Neural cell (in vitro differentiated cells): ENCODE measurements around the gene SHISA9.

Experiments used
- EP300 ChIP-seq: fragments of 450-650 bp; conservative IDR thresholded peaks from 2 replicates; pipeline ENCODE4 v1.6.1; 2014; ENCODE audit warnings: antibody characterized with exemption, mild to moderate bottlenecking, moderate library complexity; ENCODE audit not compliant: poor library complexity, severe bottlenecking
- TF ChIP-seq, protein P1 (sequence below): fragments of 450-650 bp; IDR thresholded peaks from 2 replicates; pipeline ENCODE4 v1.5.1; 2014; ENCODE audit warnings: antibody characterized with exemption, mild to moderate bottlenecking, moderate library complexity; ENCODE audit not compliant: poor library complexity, severe bottlenecking

DNA sequence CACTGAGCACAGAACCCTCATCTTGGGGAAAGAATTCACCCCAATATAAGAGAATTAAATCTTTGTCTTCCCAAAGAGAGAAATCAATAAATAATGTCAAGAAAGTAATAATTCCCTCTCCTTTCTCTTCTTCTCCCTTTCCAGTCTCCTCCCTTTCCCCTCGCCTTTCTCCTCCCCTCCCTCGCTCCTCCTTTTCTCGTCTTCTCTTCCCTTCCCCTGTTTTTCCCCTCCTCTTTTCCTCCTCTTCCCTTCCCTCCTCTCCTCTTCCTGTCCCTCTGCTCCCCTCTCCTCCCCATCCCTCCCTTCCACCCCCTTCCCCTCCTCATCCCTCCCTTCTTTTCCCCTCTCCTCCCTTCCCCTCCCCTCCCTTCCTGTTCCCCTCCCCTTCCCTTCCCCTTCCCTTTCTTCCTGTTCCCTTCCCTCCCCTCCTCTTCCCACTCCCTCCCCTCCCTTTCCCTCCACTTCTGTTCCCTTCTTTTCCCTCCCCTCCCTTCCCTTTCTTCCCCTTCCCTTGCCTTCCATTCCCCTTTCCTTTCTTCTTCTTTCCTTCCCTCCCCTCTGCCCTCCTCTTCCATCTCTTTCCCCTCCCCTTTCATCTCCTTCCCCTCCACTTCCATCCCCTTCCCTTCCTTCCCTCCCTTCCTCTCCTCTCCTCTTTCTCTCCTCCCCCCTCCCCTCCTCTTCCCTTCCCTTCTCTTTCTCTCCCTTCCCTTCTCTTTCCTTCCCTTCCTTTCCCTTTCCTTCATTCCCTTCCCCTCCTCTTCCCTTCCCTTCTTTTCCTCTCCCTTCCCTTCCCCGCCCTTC lies 363.6 kb downstream of the SHISA9 start:
- TF ChIP-seq, protein P1, sequence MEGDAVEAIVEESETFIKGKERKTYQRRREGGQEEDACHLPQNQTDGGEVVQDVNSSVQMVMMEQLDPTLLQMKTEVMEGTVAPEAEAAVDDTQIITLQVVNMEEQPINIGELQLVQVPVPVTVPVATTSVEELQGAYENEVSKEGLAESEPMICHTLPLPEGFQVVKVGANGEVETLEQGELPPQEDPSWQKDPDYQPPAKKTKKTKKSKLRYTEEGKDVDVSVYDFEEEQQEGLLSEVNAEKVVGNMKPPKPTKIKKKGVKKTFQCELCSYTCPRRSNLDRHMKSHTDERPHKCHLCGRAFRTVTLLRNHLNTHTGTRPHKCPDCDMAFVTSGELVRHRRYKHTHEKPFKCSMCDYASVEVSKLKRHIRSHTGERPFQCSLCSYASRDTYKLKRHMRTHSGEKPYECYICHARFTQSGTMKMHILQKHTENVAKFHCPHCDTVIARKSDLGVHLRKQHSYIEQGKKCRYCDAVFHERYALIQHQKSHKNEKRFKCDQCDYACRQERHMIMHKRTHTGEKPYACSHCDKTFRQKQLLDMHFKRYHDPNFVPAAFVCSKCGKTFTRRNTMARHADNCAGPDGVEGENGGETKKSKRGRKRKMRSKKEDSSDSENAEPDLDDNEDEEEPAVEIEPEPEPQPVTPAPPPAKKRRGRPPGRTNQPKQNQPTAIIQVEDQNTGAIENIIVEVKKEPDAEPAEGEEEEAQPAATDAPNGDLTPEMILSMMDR, result no peak
- no peak for TF ChIP-seq EP300
